CD4-positive, CD25-positive, alpha-beta regulatory T cell (primary cell): ENCODE data around the gene PDE4B. TPM values are rescaled to one million over a fixed set of nuclear protein-coding genes. Genes with fewer than 3 reads are reported as not detected.

Source experiments
- ATAC-seq, 2 donors: fragments of 150-1000 bp; cut with Tn5 transposase; one replicate each; pipeline ENCODE4 v1.10.0; 2021; ENCODE audit warnings: low read depth in 2 of 2, moderate number of reproducible peaks in 2 of 2, moderate library complexity in 1 of 2
- DNase-seq, 3 donors: peaks; one replicate each; pipeline versions ENCODE4 v3.0.0 to v3.0.0-alpha.2; 2012 to 2022; ENCODE audit warnings: mixed read lengths in 1 of 3
- H3K27ac ChIP-seq: one replicate; pipeline ENCODE4 v1.7.0; 2013; ENCODE audit warnings: mild to moderate bottlenecking, low read length; ENCODE audit not compliant: insufficient read depth, poor library complexity, severe bottlenecking
- H3K27me3 ChIP-seq: one replicate; pipeline ENCODE4 v1.7.0; 2013; ENCODE audit warnings: low read length; ENCODE audit not compliant: control insufficient read depth, insufficient read depth
- H3K36me3 ChIP-seq: one replicate; pipeline ENCODE4 v1.7.0; 2013; ENCODE audit warnings: mild to moderate bottlenecking, low read length, moderate library complexity; ENCODE audit not compliant: control insufficient read depth, insufficient read depth
- H3K4me1 ChIP-seq: 2 replicates; pipeline ENCODE4 v1.7.0; 2013; ENCODE audit warnings: mild to moderate bottlenecking, low read length; ENCODE audit not compliant: insufficient read depth, control insufficient read depth, poor library complexity, severe bottlenecking
- H3K4me3 ChIP-seq: one replicate; pipeline ENCODE4 v1.7.0; 2013; ENCODE audit warnings: low read depth, mild to moderate bottlenecking, low read length, moderate library complexity
- H3K9me3 ChIP-seq, 2 experiments: 1 replicate in 1 of 2; 2 replicates in 1 of 2; pipeline ENCODE4 v1.7.0; 2013; ENCODE audit warnings: low read length in 2 of 2, mild to moderate bottlenecking in 1 of 2, moderate library complexity in 1 of 2; ENCODE audit not compliant: control insufficient read depth in 2 of 2
- H3K27ac Mint-ChIP-seq, 3 donors: one replicate each; pipeline ENCODE4 v1.8.0; 2020 to 2022; ENCODE audit warnings: mild to moderate bottlenecking in 3 of 3, mixed read lengths in 3 of 3, moderate library complexity in 2 of 3
- H3K27me3 Mint-ChIP-seq: one replicate; pipeline ENCODE4 v1.8.0; 2022; ENCODE audit warnings: mild to moderate bottlenecking, mixed read lengths
- H3K36me3 Mint-ChIP-seq: one replicate; pipeline ENCODE4 v1.8.0; 2020; ENCODE audit warnings: mixed read lengths
- H3K4me1 Mint-ChIP-seq, 4 donors: one replicate each; pipeline ENCODE4 v1.8.0; 2020 to 2022; ENCODE audit warnings: mixed read lengths in 4 of 4, mild to moderate bottlenecking in 1 of 4
- H3K4me3 Mint-ChIP-seq, 4 donors: one replicate each; pipeline ENCODE4 v1.8.0; 2020 to 2022; ENCODE audit warnings: mild to moderate bottlenecking in 4 of 4, mixed read lengths in 4 of 4, moderate library complexity in 3 of 4
- H3K9me3 Mint-ChIP-seq, 7 donors: one replicate each; pipeline ENCODE4 v1.8.0; 2020 to 2022; ENCODE audit warnings: mixed read lengths in 7 of 7, mild to moderate bottlenecking in 3 of 7, moderate library complexity in 2 of 7
- polyA plus RNA-seq, 4 donors: library from polyadenylated mRNA; unstranded; fragments of 300-500 nt; fragmentation: Illumina TruSeq; gene quantifications; one replicate each; pipeline ENCODE4 v1.2.3, GENCODE V29; 2021
- total RNA-seq: library from RNA; stranded (reverse); gene quantifications from one replicate; pipeline ENCODE4 v1.2.3, GENCODE V29; 2022

Gene PDE4B
- total and polyA plus RNA-seq, 5 donors from 2014 or later: 63.9 to 200 (median 75.4) TPM

DNA sequence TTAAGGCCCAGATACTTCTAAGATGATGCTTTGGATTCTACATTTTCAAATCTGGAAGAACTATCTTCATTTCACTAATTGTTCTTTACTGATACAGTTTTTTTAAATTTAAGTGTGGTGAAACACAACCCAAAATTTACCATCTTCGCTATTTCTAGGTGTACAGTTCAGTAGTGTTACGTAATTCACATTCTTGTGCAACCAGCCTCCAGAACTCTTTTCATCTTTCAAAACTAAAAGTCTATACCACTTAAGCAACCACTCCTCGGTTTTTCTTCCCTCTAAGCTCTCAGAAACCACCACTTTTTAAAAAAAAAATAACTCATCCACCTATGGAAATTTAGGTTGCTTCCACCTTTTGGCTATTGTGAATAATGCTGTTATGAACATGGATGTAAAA is 220.7 kb downstream of the PDE4B start:
- Mint-ChIP-seq H3K36me3 (no peaks in the 10 kb centered on the region), H3K4me1 (no peaks in the 10 kb centered on the region), H3K4me3 (no peak overlapping the region), H3K9me3 (no peaks in the 10 kb centered on the region), H3K27me3 (peaks cover 23% of the 10 kb centered on the region), H3K27ac (no peak overlapping the region)
- Histone ChIP-seq H3K27me3 (no peaks in the 10 kb centered on the region), H3K4me3 (no peak overlapping the region), H3K9me3 (no peaks in the 10 kb centered on the region), H3K27ac (no peak overlapping the region), H3K4me1 (no peaks in the 10 kb centered on the region), H3K36me3 (no peaks in the 10 kb centered on the region)
- ATAC-seq (no peak), DNase-seq (no peak)

DNA sequence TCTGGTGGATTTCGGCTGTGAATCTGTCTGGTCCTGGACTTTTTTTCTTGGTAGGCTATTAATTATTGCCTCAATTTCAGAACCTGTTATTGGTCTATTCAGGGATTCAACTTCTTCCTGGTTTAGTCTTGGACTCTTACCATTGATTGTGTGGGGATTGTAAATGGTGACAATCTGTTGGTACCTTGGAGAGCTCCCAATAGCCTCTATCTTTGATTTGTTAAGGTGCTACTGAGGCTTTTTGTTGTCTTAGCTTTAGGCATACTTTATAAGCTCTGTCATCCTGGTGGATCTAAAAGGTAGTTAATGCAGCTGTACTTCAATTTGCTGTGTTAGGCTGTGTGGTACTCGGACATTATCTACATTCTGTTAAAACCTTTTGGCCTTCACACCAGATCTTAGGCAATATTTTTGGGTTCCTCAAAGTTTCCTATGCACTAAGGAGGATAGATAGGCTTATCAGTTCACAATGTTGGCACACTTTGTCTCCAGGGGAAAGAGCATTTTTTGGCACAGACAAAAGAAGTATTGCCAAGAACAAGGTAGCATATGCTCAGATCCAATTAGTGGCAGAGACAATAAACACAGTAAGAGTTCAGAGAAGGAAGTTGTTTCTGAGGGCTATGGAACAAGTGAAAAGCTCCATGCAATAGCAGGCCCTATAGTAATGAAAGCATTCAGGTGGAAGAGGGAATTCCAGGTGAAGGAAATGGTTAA is 230.4 kb downstream of the PDE4B start:
- Histone ChIP-seq H3K9me3 (no peaks in the 10 kb centered on the region), H3K36me3 (no peaks in the 10 kb centered on the region), H3K27ac (no peak overlapping the region), H3K4me1 (no peaks in the 10 kb centered on the region), H3K4me3 (no peak overlapping the region), H3K27me3 (no peaks in the 10 kb centered on the region)
- H3K4me3 Mint-ChIP-seq: peak overlapping the region in 1 of 4 donors; percentile 71
- no peak for DNase-seq
- H3K9me3 Mint-ChIP-seq: peaks cover 0 to 16% (median 2%) of the 10 kb centered on the region in 7 donors
- no peaks in the 10 kb centered on the region for H3K4me1 Mint-ChIP-seq
- H3K36me3 Mint-ChIP-seq: no peaks in the 10 kb centered on the region
- ATAC-seq: no peak
- H3K27ac Mint-ChIP-seq: no peak overlapping the region
- peaks cover 4% of the 10 kb centered on the region for H3K27me3 Mint-ChIP-seq

DNA sequence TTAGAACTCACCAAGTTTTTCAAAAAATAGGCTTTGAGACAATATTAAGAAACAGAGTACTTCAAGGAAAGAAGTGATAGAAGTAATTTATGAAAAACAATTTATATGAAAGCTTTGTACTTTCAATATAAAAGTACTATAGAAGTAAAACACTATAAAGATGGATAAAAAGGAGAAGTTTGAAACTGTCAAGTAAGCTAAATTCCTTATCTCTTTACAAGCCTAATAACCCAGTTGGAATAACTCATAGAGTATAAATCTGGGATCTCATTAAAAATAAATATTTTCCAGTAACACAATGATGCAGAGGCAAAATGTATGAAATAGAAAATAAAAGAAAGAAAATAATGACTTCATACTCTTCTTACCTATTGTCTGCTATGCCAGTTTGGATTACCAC is 232.5 kb downstream of the PDE4B start:
- no peak overlapping the region for H3K4me3 Mint-ChIP-seq
- H3K4me3 ChIP-seq: no peak overlapping the region
- ATAC-seq: no peak
- H3K27ac Mint-ChIP-seq: no peak overlapping the region
- peaks cover 0 to 16% (median 12%) of the 10 kb centered on the region in 7 donors for H3K9me3 Mint-ChIP-seq
- H3K4me1 Mint-ChIP-seq: no peaks in the 10 kb centered on the region
- H3K27me3 Mint-ChIP-seq: peaks cover 4% of the 10 kb centered on the region
- no peaks in the 10 kb centered on the region for H3K27me3 ChIP-seq
- H3K36me3 Mint-ChIP-seq: no peaks in the 10 kb centered on the region
- DNase-seq: no peak
- H3K36me3 ChIP-seq: no peaks in the 10 kb centered on the region
- peaks cover 4 to 6% of the 10 kb centered on the region in 2 experiments for H3K9me3 ChIP-seq
- H3K4me1 ChIP-seq: no peaks in the 10 kb centered on the region
- no peak overlapping the region for H3K27ac ChIP-seq

DNA sequence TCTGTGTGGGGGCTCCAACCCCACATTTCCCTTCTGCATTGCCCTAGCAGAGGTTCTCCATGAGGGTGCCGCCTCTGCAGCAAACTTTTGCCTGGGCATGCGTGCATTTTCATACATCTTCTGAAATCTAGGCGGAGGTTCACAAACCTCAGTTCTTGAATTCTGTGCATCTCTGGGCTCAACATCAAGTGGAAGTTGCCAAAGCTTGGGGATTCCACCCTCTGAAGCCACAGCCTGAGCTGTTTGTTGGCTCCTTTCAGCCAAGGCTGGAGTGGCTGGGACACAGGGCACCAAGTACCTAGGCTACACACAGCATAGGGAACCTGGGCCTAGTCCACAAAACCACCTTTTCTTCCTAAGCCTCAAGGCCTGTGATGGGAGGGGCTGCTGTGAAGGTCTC is 235.3 kb downstream of the PDE4B start:
- Mint-ChIP-seq H3K36me3 (no peaks in the 10 kb centered on the region), H3K27me3 (no peaks in the 10 kb centered on the region), H3K4me3 (no peak overlapping the region), H3K4me1 (no peaks in the 10 kb centered on the region), H3K27ac (no peak overlapping the region), H3K9me3 (peaks cover 1 to 21% (median 11%) of the 10 kb centered on the region in 7 donors)
- Histone ChIP-seq H3K4me3 (no peak overlapping the region), H3K9me3 (peaks cover 7 to 11% of the 10 kb centered on the region in 2 experiments), H3K4me1 (no peaks in the 10 kb centered on the region), H3K36me3 (no peaks in the 10 kb centered on the region), H3K27ac (no peak overlapping the region), H3K27me3 (no peaks in the 10 kb centered on the region)
- no peak for ATAC-seq
- no peak for DNase-seq

DNA sequence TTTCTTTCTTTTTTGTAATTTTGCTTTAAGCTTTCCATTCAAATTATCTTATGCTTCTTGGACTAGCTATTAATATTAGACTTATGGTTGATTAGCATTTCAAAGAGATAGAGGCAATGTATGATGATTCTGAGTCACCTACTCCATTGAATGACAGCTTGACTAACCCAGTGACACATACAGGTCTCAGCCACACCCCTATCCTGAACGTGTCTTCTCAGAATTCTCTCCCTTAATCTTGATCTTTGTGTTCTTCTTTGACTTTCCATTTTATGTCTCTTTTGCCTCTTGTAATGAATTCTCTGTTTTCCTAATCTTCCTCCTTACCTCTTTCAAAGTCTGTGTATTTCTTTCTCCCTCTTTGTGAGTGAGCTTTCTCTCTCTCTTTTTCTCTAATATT is 241.1 kb downstream of the PDE4B start:
- Mint-ChIP-seq H3K9me3 (peaks cover 4 to 17% (median 8%) of the 10 kb centered on the region in 7 donors), H3K4me1 (peaks cover 0 to 2% (median 0%) of the 10 kb centered on the region in 4 donors), H3K4me3 (no peak overlapping the region), H3K36me3 (no peaks in the 10 kb centered on the region), H3K27me3 (no peaks in the 10 kb centered on the region), H3K27ac (no peak overlapping the region)
- Histone ChIP-seq H3K36me3 (no peaks in the 10 kb centered on the region), H3K27me3 (peaks cover 1% of the 10 kb centered on the region), H3K9me3 (peaks cover 7 to 11% of the 10 kb centered on the region in 2 experiments), H3K27ac (no peak overlapping the region), H3K4me1 (no peaks in the 10 kb centered on the region), H3K4me3 (no peak overlapping the region)
- DNase-seq (no peak), ATAC-seq (no peak)

DNA sequence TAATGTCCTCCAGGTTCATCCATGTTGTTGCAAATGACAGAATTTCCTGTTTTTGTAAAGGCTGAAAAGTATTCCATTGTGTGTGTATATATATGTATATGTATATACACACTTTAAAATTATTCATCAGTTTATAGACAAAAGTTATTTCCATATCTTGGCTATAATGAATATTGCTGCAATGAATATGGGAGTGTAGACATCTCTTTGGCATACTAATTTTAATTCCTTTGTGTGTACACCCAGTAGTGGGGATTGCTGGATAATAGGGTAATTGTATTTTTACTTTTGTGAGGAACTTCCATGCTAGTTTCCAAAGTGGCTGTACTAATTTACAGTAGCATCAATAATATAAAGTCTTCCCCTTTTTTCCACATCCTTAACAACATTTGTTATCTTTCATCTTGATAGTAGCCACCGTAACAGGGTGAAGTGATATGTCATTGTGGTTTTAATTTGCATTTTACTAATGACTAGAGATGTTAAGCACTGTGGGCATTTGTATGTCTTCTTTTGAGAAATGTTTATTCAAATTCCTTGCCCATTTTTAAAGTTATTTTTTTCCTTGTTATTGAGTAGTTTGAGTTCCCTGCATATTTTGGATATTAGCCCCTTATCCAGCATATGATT is 243.0 kb downstream of the PDE4B start:
- Mint-ChIP-seq H3K4me3 (no peak overlapping the region), H3K27ac (no peak overlapping the region), H3K9me3 (peaks cover 0 to 3% (median 1%) of the 10 kb centered on the region in 7 donors), H3K27me3 (no peaks in the 10 kb centered on the region), H3K36me3 (no peaks in the 10 kb centered on the region), H3K4me1 (peaks cover 0 to 2% (median 0%) of the 10 kb centered on the region in 4 donors)
- H3K4me3 ChIP-seq: no peak overlapping the region
- H3K9me3 ChIP-seq: peaks cover 0 to 2% of the 10 kb centered on the region in 2 experiments
- H3K36me3 ChIP-seq: no peaks in the 10 kb centered on the region
- ATAC-seq: no peak
- no peak overlapping the region for H3K27ac ChIP-seq
- DNase-seq: no peak
- peaks cover 1% of the 10 kb centered on the region for H3K27me3 ChIP-seq
- H3K4me1 ChIP-seq: no peaks in the 10 kb centered on the region

DNA sequence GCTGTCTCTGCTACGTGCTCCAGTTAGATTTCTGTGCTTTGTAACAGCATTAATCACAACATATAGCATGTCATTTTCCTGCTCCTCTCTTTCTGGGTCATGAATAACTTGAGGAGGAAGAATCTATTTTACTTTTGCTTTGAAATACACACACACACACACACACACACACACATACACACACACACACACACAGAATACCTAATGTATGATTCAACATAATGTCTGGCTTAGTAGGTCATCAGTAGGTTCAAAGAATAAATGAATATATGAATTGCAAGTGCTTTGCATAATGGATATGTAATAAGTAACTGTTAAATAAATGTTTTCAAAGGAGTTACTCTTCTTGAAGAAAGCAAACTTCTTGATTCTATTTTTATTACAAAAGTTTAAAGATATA is 249.0 kb downstream of the PDE4B start:
- Mint-ChIP-seq H3K27me3 (peaks cover 4% of the 10 kb centered on the region), H3K4me3 (no peak overlapping the region), H3K4me1 (no peaks in the 10 kb centered on the region), H3K27ac (no peak overlapping the region), H3K9me3 (peaks cover 0 to 2% (median 0%) of the 10 kb centered on the region in 7 donors), H3K36me3 (no peaks in the 10 kb centered on the region)
- DNase-seq (no peak), ATAC-seq (no peak)
- Histone ChIP-seq H3K36me3 (no peaks in the 10 kb centered on the region), H3K4me3 (no peak overlapping the region), H3K9me3 (no peaks in the 10 kb centered on the region), H3K4me1 (no peaks in the 10 kb centered on the region), H3K27ac (no peak overlapping the region), H3K27me3 (peaks cover 8% of the 10 kb centered on the region)

DNA sequence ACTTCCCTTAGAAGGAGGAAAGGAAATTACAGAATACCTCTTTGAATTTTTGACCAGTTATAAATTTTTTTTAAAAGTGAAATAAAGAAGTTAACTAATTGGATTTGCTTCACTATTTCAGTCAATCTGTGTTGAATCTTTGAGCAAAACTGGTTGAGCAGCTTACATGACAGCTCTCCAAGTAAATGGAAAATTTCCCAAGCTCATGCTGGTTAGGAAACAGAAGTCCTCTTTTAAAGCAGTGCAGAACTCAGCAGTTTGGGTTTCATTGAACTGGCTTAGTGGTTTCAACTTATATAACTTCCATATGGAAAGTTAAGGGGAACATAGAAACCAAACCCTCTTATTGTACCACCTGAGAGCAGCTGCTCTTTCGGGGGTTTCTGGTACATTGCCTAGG is 250.5 kb downstream of the PDE4B start:
- Mint-ChIP-seq H3K4me1 (no peaks in the 10 kb centered on the region), H3K36me3 (no peaks in the 10 kb centered on the region)
- H3K36me3 ChIP-seq: no peaks in the 10 kb centered on the region

More for the DNA sequence above, 250.5 kb downstream of the PDE4B start:
- peaks cover 0 to 2% (median 0%) of the 10 kb centered on the region in 7 donors for H3K9me3 Mint-ChIP-seq
- H3K27me3 ChIP-seq: peaks cover 11% of the 10 kb centered on the region
- ATAC-seq (no peak), DNase-seq (no peak)
- H3K4me1 ChIP-seq: no peaks in the 10 kb centered on the region
- H3K27me3 Mint-ChIP-seq: peaks cover 4% of the 10 kb centered on the region
- H3K27ac Mint-ChIP-seq: no peak overlapping the region
- H3K27ac ChIP-seq: no peak overlapping the region
- no peak overlapping the region for H3K4me3 Mint-ChIP-seq
- H3K9me3 ChIP-seq: no peaks in the 10 kb centered on the region
- H3K4me3 ChIP-seq: no peak overlapping the region
